ENCODE data around the gene TM9SF1. TPM values are rescaled to one million over a fixed set of nuclear protein-coding genes. Genes with fewer than 3 reads are reported as not detected.

Gene TM9SF1
- total and polyA plus RNA-seq, 4 donors: 32.7 to 71.9 (median 52.0) TPM

GRCh38 chr14:24150061-24150460, 45.2 kb downstream of the TM9SF1 start:
- Histone ChIP-seq H3K9ac (ENCODE audit: insufficient read depth in 1 of 2, low read length in 2 of 2) (no peak overlapping the region), H3K27ac (ENCODE audit: low read depth in 1 of 2, low read length in 1 of 2) (no peak overlapping the region), H3K36me3 (ENCODE audit: control insufficient read depth in 4 of 4, insufficient read depth in 4 of 4, low read length in 4 of 4) (peaks cover 17 to 36% (median 27%) of the 10 kb centered on the region in 4 donors), H3K4me3 (no peak overlapping the region), H3K9me3 (ENCODE audit: control insufficient read depth in 4 of 4, insufficient read depth in 3 of 4, low read length in 3 of 4) (no peaks in the 10 kb centered on the region), H3K4me1 (ENCODE audit: control insufficient read depth in 5 of 5, insufficient read depth in 5 of 5, low read length in 5 of 5) (peaks cover 8 to 20% (median 12%) of the 10 kb centered on the region in 5 donors), H3K27me3 (ENCODE audit: control insufficient read depth in 3 of 3, insufficient read depth in 3 of 3, low read length in 2 of 3) (no peaks in the 10 kb centered on the region)
- DNase-seq (no peak), ATAC-seq (ENCODE audit: insufficient read depth, low FRiP score) (no peak)
- WGBS, 2 donors: 94 to 96% methylated on average over 9 of the region's 9 CpGs
- no peak for TF ChIP-seq CTCF (IDR thresholded peaks at IDR 0.05; ENCODE audit: control extremely low read depth, extremely low read depth)

DNA sequence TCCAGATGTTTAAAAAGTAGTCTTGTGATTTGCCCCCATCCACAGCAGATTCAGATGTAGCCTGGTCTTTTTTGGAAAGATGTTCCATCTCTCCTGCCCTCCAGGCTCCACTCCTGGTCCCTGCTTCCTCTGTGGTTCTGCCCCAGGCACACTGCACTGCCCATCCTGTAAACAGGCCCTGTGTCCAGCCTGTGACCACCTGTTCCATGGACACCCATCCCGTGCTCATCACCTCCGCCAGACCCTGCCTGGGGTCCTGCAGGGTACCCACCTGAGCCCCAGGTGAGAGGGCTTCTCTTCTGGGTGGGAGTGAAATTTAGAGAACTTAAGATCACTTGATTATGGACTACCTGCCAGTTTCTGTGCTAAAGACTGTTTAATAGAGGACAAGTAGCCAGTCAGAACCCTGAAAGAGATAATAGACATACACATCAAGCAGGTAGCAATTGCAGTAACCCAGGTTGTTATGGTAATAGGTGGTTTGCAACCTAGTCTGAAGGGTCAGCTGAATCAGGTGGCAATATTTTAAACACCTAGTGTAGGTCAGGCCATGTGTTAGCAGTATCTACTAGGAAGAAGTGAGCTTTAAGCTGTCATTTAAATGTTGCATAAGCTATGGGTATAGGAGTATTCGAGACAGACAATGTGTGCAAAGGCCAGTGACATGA, 45.8 kb downstream of the TM9SF1 start:
- no peaks in the 10 kb centered on the region for H3K27me3 ChIP-seq (ENCODE audit: control insufficient read depth in 3 of 3, insufficient read depth in 3 of 3, low read length in 2 of 3)
- WGBS, 2 donors: 92 to 98% methylated on average over 3 of the region's 3 CpGs
- no peak for TF ChIP-seq CTCF (IDR thresholded peaks at IDR 0.05; ENCODE audit: control extremely low read depth, extremely low read depth)
- H3K36me3 ChIP-seq (ENCODE audit: control insufficient read depth in 4 of 4, insufficient read depth in 4 of 4, low read length in 4 of 4): peaks cover 11 to 37% (median 26%) of the 10 kb centered on the region in 4 donors
- no peaks in the 10 kb centered on the region for H3K9me3 ChIP-seq (ENCODE audit: control insufficient read depth in 4 of 4, insufficient read depth in 3 of 4, low read length in 3 of 4)
- no peak overlapping the region for H3K9ac ChIP-seq (ENCODE audit: insufficient read depth in 1 of 2, low read length in 2 of 2)
- no peak overlapping the region for H3K4me3 ChIP-seq
- DNase-seq (no peak), ATAC-seq (ENCODE audit: insufficient read depth, low FRiP score) (no peak)
- H3K27ac ChIP-seq (ENCODE audit: low read depth in 1 of 2, low read length in 1 of 2): no peak overlapping the region
- H3K4me1 ChIP-seq (ENCODE audit: control insufficient read depth in 5 of 5, insufficient read depth in 5 of 5, low read length in 5 of 5): peaks cover 8 to 20% (median 12%) of the 10 kb centered on the region in 5 donors

- Histone ChIP-seq H3K4me3 (peak overlapping the region; percentile 94), H3K36me3 (ENCODE audit: control insufficient read depth in 4 of 4, insufficient read depth in 4 of 4, low read length in 4 of 4) (peaks cover 11 to 47% (median 36%) of the 10 kb centered on the region in 4 donors), H3K27me3 (ENCODE audit: control insufficient read depth in 3 of 3, insufficient read depth in 3 of 3, low read length in 2 of 3) (no peaks in the 10 kb centered on the region), H3K9me3 (ENCODE audit: control insufficient read depth in 4 of 4, insufficient read depth in 3 of 4, low read length in 3 of 4) (no peaks in the 10 kb centered on the region), H3K4me1 (ENCODE audit: control insufficient read depth in 5 of 5, insufficient read depth in 5 of 5, low read length in 5 of 5) (peaks cover 8 to 20% (median 12%) of the 10 kb centered on the region in 5 donors), H3K27ac (ENCODE audit: low read depth in 1 of 2, low read length in 1 of 2) (peak overlapping the region; percentile 89 to 90), H3K9ac (ENCODE audit: insufficient read depth in 1 of 2, low read length in 2 of 2) (peak overlapping the region in 1 of 2 donors; percentile 82)
- DNase-seq: no peak
- ATAC-seq (ENCODE audit: insufficient read depth, low FRiP score): no peak
- no peak for TF ChIP-seq CTCF (IDR thresholded peaks at IDR 0.05; ENCODE audit: control extremely low read depth, extremely low read depth)
- 6 to 9% methylated on average over 29 of the region's 29 CpGs for WGBS, 2 donors
Observed at GRCh38 chr14:24147761-24148428, 47.3 kb downstream of the TM9SF1 start.

Data from lung (tissue), 12 donors.